Measurements from ENCODE around the gene ATP2C2.

The ATP2C2 gene

GRCh38 chr16:84463221-84463620, 94.9 kb downstream of the ATP2C2 start:
- Histone ChIP-seq H3K36me3 (ENCODE audit: insufficient read depth, low read length) (no peaks in the 10 kb centered on the region), H3K27ac (no peak overlapping the region), H3K9ac (ENCODE audit: insufficient read length) (no peak overlapping the region), H3K9me3 (ENCODE audit: low read depth, low read length) (no peaks in the 10 kb centered on the region), H3K4me3 (no peak overlapping the region)
- TF ChIP-seq POLR2AphosphoS5 (IDR thresholded peaks at IDR 0.05; ENCODE audit: borderline replicate concordance, low read depth, low read length) (no peak), FOXP2 (optimal IDR thresholded peaks at IDR 0.05; ENCODE audit: control extremely low read depth, extremely low read length, insufficient read depth) (no peak), EZH2 (IDR thresholded peaks at IDR 0.05) (no peak)
- DNase-seq (ENCODE audit: low read depth, low spot score) = no peak

- H3K9ac ChIP-seq (ENCODE audit: insufficient read length) = no peak overlapping the region
- H3K9me3 ChIP-seq (ENCODE audit: low read depth, low read length) = no peaks in the 10 kb centered on the region
- no peak overlapping the region for H3K4me3 ChIP-seq
- H3K27ac ChIP-seq = no peak overlapping the region
- DNase-seq (ENCODE audit: low read depth, low spot score) = no peak
- H3K36me3 ChIP-seq (ENCODE audit: insufficient read depth, low read length) = no peaks in the 10 kb centered on the region
- TF ChIP-seq FOXP2 (optimal IDR thresholded peaks at IDR 0.05; ENCODE audit: control extremely low read depth, extremely low read length, insufficient read depth) = no peak
- TF ChIP-seq POLR2AphosphoS5 (IDR thresholded peaks at IDR 0.05; ENCODE audit: borderline replicate concordance, low read depth, low read length) = no peak
Measured at GRCh38 chr16:84464116-84464515, 95.8 kb downstream of the ATP2C2 start.

GRCh38 chr16:84465154-84465553, 96.8 kb downstream of the ATP2C2 start:
- no peaks in the 10 kb centered on the region for H3K9me3 ChIP-seq (ENCODE audit: low read depth, low read length)
- no peak for DNase-seq (ENCODE audit: low read depth, low spot score)
- H3K36me3 ChIP-seq (ENCODE audit: insufficient read depth, low read length) = no peaks in the 10 kb centered on the region
- no peak for TF ChIP-seq POLR2AphosphoS5 (IDR thresholded peaks at IDR 0.05; ENCODE audit: borderline replicate concordance, low read depth, low read length)
- no peak for TF ChIP-seq EZH2 (IDR thresholded peaks at IDR 0.05)
- no peak for TF ChIP-seq FOXP2 (optimal IDR thresholded peaks at IDR 0.05; ENCODE audit: control extremely low read depth, extremely low read length, insufficient read depth)
- no peak overlapping the region for H3K9ac ChIP-seq (ENCODE audit: insufficient read length)
- H3K27ac ChIP-seq = no peak overlapping the region
- no peak overlapping the region for H3K4me3 ChIP-seq

- Histone ChIP-seq H3K36me3 (ENCODE audit: insufficient read depth, low read length) (no peaks in the 10 kb centered on the region), H3K4me3 (no peak overlapping the region), H3K27ac (no peak overlapping the region), H3K9ac (ENCODE audit: insufficient read length) (no peak overlapping the region), H3K9me3 (ENCODE audit: low read depth, low read length) (no peaks in the 10 kb centered on the region)
- DNase-seq (ENCODE audit: low read depth, low spot score) = no peak
- TF ChIP-seq POLR2AphosphoS5 (IDR thresholded peaks at IDR 0.05; ENCODE audit: borderline replicate concordance, low read depth, low read length) (no peak), FOXP2 (optimal IDR thresholded peaks at IDR 0.05; ENCODE audit: control extremely low read depth, extremely low read length, insufficient read depth) (no peak), EZH2 (IDR thresholded peaks at IDR 0.05) (no peak)
Measured at GRCh38 chr16:84466692-84467091, 98.4 kb downstream of the ATP2C2 start.

GRCh38 chr16:84467256-84467655, 98.9 kb downstream of the ATP2C2 start:
- TF ChIP-seq EZH2 (IDR thresholded peaks at IDR 0.05) = no peak
- TF ChIP-seq FOXP2 (optimal IDR thresholded peaks at IDR 0.05; ENCODE audit: control extremely low read depth, extremely low read length, insufficient read depth) = no peak
- no peak for TF ChIP-seq POLR2AphosphoS5 (IDR thresholded peaks at IDR 0.05; ENCODE audit: borderline replicate concordance, low read depth, low read length)
- DNase-seq (ENCODE audit: low read depth, low spot score) = no peak
- no peak overlapping the region for H3K27ac ChIP-seq
- no peak overlapping the region for H3K9ac ChIP-seq (ENCODE audit: insufficient read length)
- H3K9me3 ChIP-seq (ENCODE audit: low read depth, low read length) = no peaks in the 10 kb centered on the region
- H3K36me3 ChIP-seq (ENCODE audit: insufficient read depth, low read length) = no peaks in the 10 kb centered on the region
- H3K4me3 ChIP-seq = no peak overlapping the region

GRCh38 chr16:84467709-84468108, 99.4 kb downstream of the ATP2C2 start:
- no peak for DNase-seq (ENCODE audit: low read depth, low spot score)
- Histone ChIP-seq H3K9me3 (ENCODE audit: low read depth, low read length) (no peaks in the 10 kb centered on the region), H3K27ac (no peak overlapping the region), H3K36me3 (ENCODE audit: insufficient read depth, low read length) (no peaks in the 10 kb centered on the region), H3K4me3 (no peak overlapping the region), H3K9ac (ENCODE audit: insufficient read length) (no peak overlapping the region)
- TF ChIP-seq FOXP2 (optimal IDR thresholded peaks at IDR 0.05; ENCODE audit: control extremely low read depth, extremely low read length, insufficient read depth) (no peak), EZH2 (IDR thresholded peaks at IDR 0.05) (no peak), POLR2AphosphoS5 (IDR thresholded peaks at IDR 0.05; ENCODE audit: borderline replicate concordance, low read depth, low read length) (no peak)

GRCh38 chr16:84471316-84471715, 103.0 kb downstream of the ATP2C2 start:
- TF ChIP-seq FOXP2 (optimal IDR thresholded peaks at IDR 0.05; ENCODE audit: control extremely low read depth, extremely low read length, insufficient read depth) = no peak
- DNase-seq (ENCODE audit: low read depth, low spot score) = no peak
- Histone ChIP-seq H3K4me3 (no peak overlapping the region), H3K9ac (ENCODE audit: insufficient read length) (no peak overlapping the region), H3K9me3 (ENCODE audit: low read depth, low read length) (no peaks in the 10 kb centered on the region), H3K27ac (no peak overlapping the region), H3K36me3 (ENCODE audit: insufficient read depth, low read length) (no peaks in the 10 kb centered on the region)

GRCh38 chr16:84471966-84472365, 103.6 kb downstream of the ATP2C2 start:
- Histone ChIP-seq H3K9ac (ENCODE audit: insufficient read length) (no peak overlapping the region), H3K9me3 (ENCODE audit: low read depth, low read length) (no peaks in the 10 kb centered on the region), H3K36me3 (ENCODE audit: insufficient read depth, low read length) (no peaks in the 10 kb centered on the region), H3K4me3 (no peak overlapping the region), H3K27ac (no peak overlapping the region)
- TF ChIP-seq POLR2AphosphoS5 (IDR thresholded peaks at IDR 0.05; ENCODE audit: borderline replicate concordance, low read depth, low read length) = no peak
- TF ChIP-seq FOXP2 (optimal IDR thresholded peaks at IDR 0.05; ENCODE audit: control extremely low read depth, extremely low read length, insufficient read depth) = no peak
- TF ChIP-seq EZH2 (IDR thresholded peaks at IDR 0.05) = no peak
- DNase-seq (ENCODE audit: low read depth, low spot score) = no peak

GRCh38 chr16:84475643-84476240, 107.4 kb downstream of the ATP2C2 start:
- Histone ChIP-seq H3K9ac (ENCODE audit: insufficient read length) (no peak overlapping the region), H3K36me3 (ENCODE audit: insufficient read depth, low read length) (no peaks in the 10 kb centered on the region), H3K9me3 (ENCODE audit: low read depth, low read length) (no peaks in the 10 kb centered on the region), H3K4me3 (no peak overlapping the region), H3K27ac (no peak overlapping the region)
- no peak for DNase-seq (ENCODE audit: low read depth, low spot score)
- TF ChIP-seq EZH2 (IDR thresholded peaks at IDR 0.05) (no peak), POLR2AphosphoS5 (IDR thresholded peaks at IDR 0.05; ENCODE audit: borderline replicate concordance, low read depth, low read length) (no peak), FOXP2 (optimal IDR thresholded peaks at IDR 0.05; ENCODE audit: control extremely low read depth, extremely low read length, insufficient read depth) (no peak)
